Kidney (tissue), 14 donors: ENCODE measurements around the gene ADAM15. TPM values are rescaled to one million over a fixed set of nuclear protein-coding genes. Genes with fewer than 3 reads are reported as not detected.

Source experiments
- DNase-seq, 5 donors: peaks; one replicate each; pipeline ENCODE4 v3.0.0-alpha.2; 2013 to 2020
- FAIRE-seq: peaks from 2 replicates; lab custom pipeline; 2012; peaks lifted over from hg19 to GRCh38; lab: Jason Lieb, UNC
- H3K27ac ChIP-seq, 2 donors: one replicate each; pipeline ENCODE4 v1.7.0; 2013; ENCODE audit warnings: low read depth in 2 of 2, low read length in 2 of 2, inconsistent platforms in 1 of 2
- H3K27me3 ChIP-seq: one replicate; pipeline ENCODE4 v1.7.1; 2013; ENCODE audit warnings: low read length, inconsistent platforms; ENCODE audit not compliant: control insufficient read depth, insufficient read depth
- H3K36me3 ChIP-seq, 3 donors: one replicate each; pipeline versions ENCODE4 v1.7.0 to v1.7.1; 2013; ENCODE audit warnings: low read length in 3 of 3, control low read depth in 1 of 3, inconsistent platforms in 1 of 3; ENCODE audit not compliant: insufficient read depth in 3 of 3, control insufficient read depth in 2 of 3
- H3K4me1 ChIP-seq, 3 donors: one replicate each; pipeline versions ENCODE4 v1.7.0 to v1.7.1; 2013; ENCODE audit warnings: low read length in 3 of 3, inconsistent platforms in 1 of 3, low read depth in 1 of 3; ENCODE audit not compliant: control insufficient read depth in 2 of 3, insufficient read depth in 2 of 3
- H3K4me3 ChIP-seq, 3 donors: one replicate each; pipeline versions ENCODE4 v1.7.0 to v1.8.1; 2013; ENCODE audit warnings: low read length in 3 of 3, control low read depth in 1 of 3, inconsistent platforms in 1 of 3
- H3K9ac ChIP-seq, 3 donors: one replicate each; pipeline versions ENCODE4 v1.7.0 to v1.7.1; 2013; ENCODE audit warnings: low read length in 3 of 3, control low read depth in 1 of 3, inconsistent platforms in 1 of 3
- H3K9me3 ChIP-seq, 3 donors: one replicate each; pipeline versions ENCODE4 v1.7.0 to v1.7.1; 2013; ENCODE audit warnings: low read length in 3 of 3, control low read depth in 1 of 3, inconsistent platforms in 1 of 3; ENCODE audit not compliant: control insufficient read depth in 2 of 3, insufficient read depth in 1 of 3
- intact Hi-C: fragments of 100-400 bp; cut with DNase I; formaldehyde crosslinking; loops from one replicate; pipeline ENCODE4 v1.11.1; 2022
- polyA plus RNA-seq: library from polyadenylated mRNA; stranded (reverse); fragments of 350-450 nt; fragmentation: Illumina TruSeq; extraction: RNeasy Lipid Tissue Mini Kit (QIAGEN cat#74804); gene quantifications from one replicate; pipeline ENCODE4 v1.2.3, GENCODE V29; 2014; ENCODE audit warnings: low read depth, low replicate concordance; ENCODE audit not compliant: insufficient read depth
- total RNA-seq: library from RNA; stranded (reverse); fragmentation: NEBNext Ultra II Directional; extraction: Animal tissue kit (Norgen Biotek cat#: 25700); gene quantifications from one replicate; pipeline ENCODE4 v1.2.1, GENCODE V29; 2021
- TF ChIP-seq, protein P1 (sequence below): IDR thresholded peaks from 3 replicates; pipeline ENCODE4 v1.5.1; 2012; ENCODE audit warnings: mild to moderate bottlenecking, moderate library complexity, borderline replicate concordance; ENCODE audit not compliant: insufficient read depth; ENCODE audit errors: extremely low read depth
- donor health status: control.
- donor health status: control.
- donor health status: control.
- donor health status: control.
- donor health status: control.
- donor health status: DM: yes; HTN: yes; CAD: no.
- donor health status: Normal renal cell carcinoma (clear cell type).

ADAM15 gene
- total and polyA plus RNA-seq, 2 donors from 2014 or later = 68.4 to 152 TPM

DNA sequence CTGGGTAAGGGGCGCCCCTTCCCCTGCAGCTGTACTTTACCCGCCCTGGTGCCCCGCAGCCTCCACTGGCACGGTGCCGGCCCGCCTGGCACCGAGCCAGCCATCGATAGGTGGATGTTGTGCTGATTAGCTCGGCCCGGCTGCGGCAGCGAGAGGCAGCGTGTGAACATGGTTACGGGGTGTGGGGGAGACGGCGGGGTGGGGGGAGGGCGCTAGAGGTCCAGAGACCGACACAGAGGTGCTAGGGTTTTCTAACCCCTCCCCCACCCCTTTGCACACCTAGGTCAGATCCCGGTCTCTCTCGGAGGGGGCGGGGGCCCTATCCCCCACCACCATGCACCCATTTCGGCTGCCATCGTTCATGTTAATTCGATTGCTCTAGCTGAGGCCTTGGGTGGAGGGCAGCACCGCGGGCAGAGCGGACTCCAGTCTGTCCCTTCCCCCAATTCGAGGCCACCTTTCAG, 19.1 kb downstream of the ADAM15 start:
- TF ChIP-seq, protein P1, sequence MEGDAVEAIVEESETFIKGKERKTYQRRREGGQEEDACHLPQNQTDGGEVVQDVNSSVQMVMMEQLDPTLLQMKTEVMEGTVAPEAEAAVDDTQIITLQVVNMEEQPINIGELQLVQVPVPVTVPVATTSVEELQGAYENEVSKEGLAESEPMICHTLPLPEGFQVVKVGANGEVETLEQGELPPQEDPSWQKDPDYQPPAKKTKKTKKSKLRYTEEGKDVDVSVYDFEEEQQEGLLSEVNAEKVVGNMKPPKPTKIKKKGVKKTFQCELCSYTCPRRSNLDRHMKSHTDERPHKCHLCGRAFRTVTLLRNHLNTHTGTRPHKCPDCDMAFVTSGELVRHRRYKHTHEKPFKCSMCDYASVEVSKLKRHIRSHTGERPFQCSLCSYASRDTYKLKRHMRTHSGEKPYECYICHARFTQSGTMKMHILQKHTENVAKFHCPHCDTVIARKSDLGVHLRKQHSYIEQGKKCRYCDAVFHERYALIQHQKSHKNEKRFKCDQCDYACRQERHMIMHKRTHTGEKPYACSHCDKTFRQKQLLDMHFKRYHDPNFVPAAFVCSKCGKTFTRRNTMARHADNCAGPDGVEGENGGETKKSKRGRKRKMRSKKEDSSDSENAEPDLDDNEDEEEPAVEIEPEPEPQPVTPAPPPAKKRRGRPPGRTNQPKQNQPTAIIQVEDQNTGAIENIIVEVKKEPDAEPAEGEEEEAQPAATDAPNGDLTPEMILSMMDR = no peak
- Histone ChIP-seq H3K4me1 (peaks cover 0 to 8% (median 0%) of the 10 kb centered on the region in 3 donors), H3K9me3 (no peaks in the 10 kb centered on the region), H3K9ac (peak overlapping the region in 1 of 3 donors; percentile 28), H3K27me3 (peaks cover 5% of the 10 kb centered on the region), H3K4me3 (peak overlapping the region in 1 of 3 donors; percentile 57), H3K36me3 (no peaks in the 10 kb centered on the region), H3K27ac (no peak overlapping the region)
- intact Hi-C loops = no loop called here
- DNase-seq (peak in 2 of 5 donors; percentile 42 to 79), FAIRE-seq (no peak)

DNA sequence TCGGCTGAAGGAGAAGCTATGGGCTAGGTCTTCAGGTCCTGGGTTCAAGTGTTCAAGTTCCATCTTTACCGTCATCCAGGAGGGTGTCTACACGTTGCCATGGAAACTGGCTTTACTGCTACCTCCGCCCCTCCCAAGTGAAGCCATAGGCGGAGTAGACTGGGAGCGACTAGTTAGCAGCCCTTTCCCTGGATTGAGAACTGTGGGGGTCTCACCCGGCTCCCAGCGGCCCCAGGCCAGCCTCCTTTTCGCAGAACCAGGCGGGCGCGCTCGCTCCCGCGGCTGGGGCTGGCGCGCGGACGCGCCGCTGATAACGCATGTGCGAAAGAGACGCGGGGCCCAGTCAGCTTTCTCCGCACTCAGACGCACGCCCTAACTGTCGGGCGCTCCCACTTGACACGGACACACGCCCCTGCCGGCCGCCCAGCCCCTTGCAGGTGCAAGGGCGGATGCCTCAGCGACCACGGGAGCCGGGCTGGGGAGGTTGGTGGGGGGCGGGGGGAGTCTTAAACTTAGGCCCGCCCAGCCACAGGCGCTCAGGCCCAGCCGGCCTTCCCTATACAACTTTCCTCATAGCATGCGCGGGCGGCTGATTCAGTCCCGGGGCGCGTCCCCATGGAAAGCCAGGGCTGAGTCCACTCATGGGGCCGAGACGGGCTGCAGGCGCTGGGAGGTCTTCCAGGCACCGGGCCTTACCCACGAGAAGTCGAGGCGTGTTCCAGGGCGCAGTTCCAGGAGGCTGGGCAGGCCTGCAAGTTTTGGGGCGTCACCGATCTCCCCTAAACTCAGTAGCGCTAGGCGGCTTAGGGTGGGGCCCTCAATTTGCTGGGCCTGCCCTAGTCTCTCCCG, 19.8 kb downstream of the ADAM15 start:
- H3K36me3 ChIP-seq = no peaks in the 10 kb centered on the region
- peak overlapping the region in 2 of 3 donors; percentile 17 to 28 for H3K9ac ChIP-seq
- peaks cover 0 to 8% (median 0%) of the 10 kb centered on the region in 3 donors for H3K4me1 ChIP-seq
- DNase-seq (peak; percentile 88 to 93 (median 92)), FAIRE-seq (no peak)
- H3K27me3 ChIP-seq = peaks cover 5% of the 10 kb centered on the region
- intact Hi-C loops = no loop called here
- H3K9me3 ChIP-seq = no peaks in the 10 kb centered on the region
- TF ChIP-seq, protein P1 = peak; percentile 9
- H3K27ac ChIP-seq = no peak overlapping the region
- H3K4me3 ChIP-seq = peak overlapping the region; percentile 32 to 57 (median 51)

DNA sequence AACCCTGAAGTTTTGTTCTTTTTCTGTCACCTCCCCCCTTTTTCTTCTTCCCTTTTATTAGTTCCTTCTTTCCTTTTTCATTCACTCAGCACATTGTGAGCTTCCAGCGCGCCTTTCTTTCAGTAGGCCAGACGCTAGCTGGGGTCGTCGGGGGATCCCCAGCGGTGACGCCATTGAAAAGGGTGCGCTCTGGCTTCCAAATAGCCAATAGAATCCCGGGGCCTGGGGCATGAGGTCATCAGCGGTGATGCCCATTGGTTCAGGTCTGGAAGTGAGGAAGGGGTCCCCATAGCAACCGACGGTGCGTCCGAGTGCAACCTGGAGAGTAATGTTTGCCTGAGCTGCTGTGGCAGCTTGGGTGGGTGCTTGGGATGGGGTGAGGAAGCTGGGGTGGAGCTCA, 20.6 kb downstream of the ADAM15 start:
- DNase-seq (peak; percentile 61 to 85 (median 82)), FAIRE-seq (no peak)
- H3K9me3 ChIP-seq = no peaks in the 10 kb centered on the region
- H3K36me3 ChIP-seq = no peaks in the 10 kb centered on the region
- H3K9ac ChIP-seq = no peak overlapping the region
- TF ChIP-seq, protein P1 = no peak
- no peak overlapping the region for H3K4me3 ChIP-seq
- intact Hi-C loops = no loop called here
- H3K27ac ChIP-seq = no peak overlapping the region
- H3K4me1 ChIP-seq = peaks cover 0 to 8% (median 0%) of the 10 kb centered on the region in 3 donors
- peaks cover 5% of the 10 kb centered on the region for H3K27me3 ChIP-seq
